ENCODE data around the gene TDRD12. TPM values are rescaled to one million over a fixed set of nuclear protein-coding genes. Genes with fewer than 3 reads are reported as not detected.
"Not testable (repeated sequence)": the region's sequence is repeated elsewhere in the genome, so short reads cannot be mapped to it uniquely, and the experiment has no call there.

The TDRD12 gene
- total and polyA plus RNA-seq, 8 donors: 0.20 to 1.2 (median 0.50) TPM

- DNase-seq; H3K9me3 ChIP-seq; ATAC-seq; intact Hi-C loops (cut with DNase I); H3K27me3 ChIP-seq: not testable (repeated sequence)
- Histone ChIP-seq H3K36me3 (peaks cover 0 to 15% of the 10 kb centered on the region in 2 donors), H3K4me1 (peaks cover 31 to 76% of the 10 kb centered on the region in 2 donors), H3K27ac (peak overlapping the region in 1 of 2 donors; percentile 92), H3K4me3 (peak overlapping the region; percentile 8 to 75)
Observed at GRCh38 chr19:32694851-32695250, 24.7 kb upstream of the TDRD12 start.

- intact Hi-C loops (cut with DNase I); H3K27me3 ChIP-seq; H3K4me3 ChIP-seq; H3K9me3 ChIP-seq; ATAC-seq; DNase-seq: not testable (repeated sequence)
- Histone ChIP-seq H3K36me3 (peaks cover 0 to 21% of the 10 kb centered on the region in 2 donors), H3K4me1 (peaks cover 31 to 72% of the 10 kb centered on the region in 2 donors), H3K27ac (peak overlapping the region in 1 of 2 donors; percentile 92)
Observed at GRCh38 chr19:32695506-32695905, 24.1 kb upstream of the TDRD12 start.

- peak overlapping the region in 1 of 2 donors; percentile 92 for H3K27ac ChIP-seq
- intact Hi-C loops (cut with DNase I); H3K9me3 ChIP-seq; H3K27me3 ChIP-seq; ATAC-seq; H3K4me3 ChIP-seq; DNase-seq: not testable (repeated sequence)
- H3K36me3 ChIP-seq: peaks cover 0 to 23% of the 10 kb centered on the region in 2 donors
- H3K4me1 ChIP-seq: peaks cover 29 to 72% of the 10 kb centered on the region in 2 donors
Observed at GRCh38 chr19:32696771-32697170, 22.8 kb upstream of the TDRD12 start.

GRCh38 chr19:32700129-32700528, 19.4 kb upstream of the TDRD12 start:
- intact Hi-C loops (cut with DNase I); DNase-seq; ATAC-seq; H3K27ac ChIP-seq; H3K4me3 ChIP-seq; H3K27me3 ChIP-seq: not testable (repeated sequence)
- peaks cover 0 to 53% of the 10 kb centered on the region in 2 donors for H3K36me3 ChIP-seq
- peaks cover 0 to 28% of the 10 kb centered on the region in 2 donors for H3K9me3 ChIP-seq
- H3K4me1 ChIP-seq: peaks cover 11 to 52% of the 10 kb centered on the region in 2 donors

- no peaks in the 10 kb centered on the region for H3K27me3 ChIP-seq
- ATAC-seq (peak; percentile 86), DNase-seq (no peak)
- intact Hi-C loops (cut with DNase I): no loop called here
- TF ChIP-seq CTCF (IDR thresholded peaks at IDR 0.05): no peak
- peaks cover 0 to 28% of the 10 kb centered on the region in 2 donors for H3K9me3 ChIP-seq
- H3K36me3 ChIP-seq: peaks cover 0 to 59% of the 10 kb centered on the region in 2 donors
- no peak overlapping the region for H3K4me3 ChIP-seq
- H3K4me1 ChIP-seq: peaks cover 5 to 33% of the 10 kb centered on the region in 2 donors
- H3K27ac ChIP-seq: no peak overlapping the region
Observed at GRCh38 chr19:32702010-32702409, 17.6 kb upstream of the TDRD12 start.

GRCh38 chr19:32704006-32704405, 15.6 kb upstream of the TDRD12 start:
- H3K27ac ChIP-seq; intact Hi-C loops (cut with DNase I); H3K4me3 ChIP-seq; DNase-seq; ATAC-seq; H3K27me3 ChIP-seq: not testable (repeated sequence)
- H3K36me3 ChIP-seq: peaks cover 0 to 52% of the 10 kb centered on the region in 2 donors
- peaks cover 0 to 28% of the 10 kb centered on the region in 2 donors for H3K9me3 ChIP-seq
- H3K4me1 ChIP-seq: peaks cover 5 to 30% of the 10 kb centered on the region in 2 donors

GRCh38 chr19:32708457-32708856, 11.1 kb upstream of the TDRD12 start:
- Histone ChIP-seq H3K27me3 (no peaks in the 10 kb centered on the region), H3K27ac (peak overlapping the region in 1 of 2 donors; percentile 58), H3K4me3 (no peak overlapping the region), H3K4me1 (peaks cover 0 to 12% of the 10 kb centered on the region in 2 donors), H3K36me3 (peaks cover 3 to 63% of the 10 kb centered on the region in 2 donors), H3K9me3 (peaks cover 0 to 14% of the 10 kb centered on the region in 2 donors)
- intact Hi-C loops (cut with DNase I): no loop called here
- ATAC-seq: no peak
- no peak for DNase-seq
- TF ChIP-seq CTCF (IDR thresholded peaks at IDR 0.05): no peak

GRCh38 chr19:32709032-32709431, 10.5 kb upstream of the TDRD12 start:
- no peak for DNase-seq
- no peak for ATAC-seq

More at GRCh38 chr19:32709032-32709431, 10.5 kb upstream of the TDRD12 start:
- H3K4me3 ChIP-seq: no peak overlapping the region
- peak overlapping the region in 1 of 2 donors; percentile 58 for H3K27ac ChIP-seq
- peaks cover 0 to 8% of the 10 kb centered on the region in 2 donors for H3K9me3 ChIP-seq
- intact Hi-C loops (cut with DNase I): no loop called here
- H3K27me3 ChIP-seq: no peaks in the 10 kb centered on the region
- H3K4me1 ChIP-seq: peaks cover 0 to 12% of the 10 kb centered on the region in 2 donors
- H3K36me3 ChIP-seq: peaks cover 4 to 63% of the 10 kb centered on the region in 2 donors
- no peak for TF ChIP-seq CTCF (IDR thresholded peaks at IDR 0.05)

All from left lung (tissue), 10 donors.